Osteoblast (primary cell): Measurements from ENCODE around the gene SWAP70. TPM values are rescaled to one million over a fixed set of nuclear protein-coding genes. Genes with fewer than 3 reads are reported as not detected.

ENCODE experiments used
- DNase-seq: peaks from one replicate; pipeline ENCODE4 v3.0.0; 2011; ENCODE audit warnings: low spot score, mixed read lengths; ENCODE audit not compliant: insufficient read length; ENCODE audit errors: missing footprints
- H2AFZ ChIP-seq: 2 replicates; pipeline ENCODE4 v1.6.0; 2011; ENCODE audit warnings: mild to moderate bottlenecking, low read length
- H3K27ac ChIP-seq: 2 replicates; pipeline ENCODE4 v1.5.1; 2011; ENCODE audit warnings: mild to moderate bottlenecking, low read depth, low read length, moderate library complexity
- H3K27me3 ChIP-seq: 2 replicates; pipeline ENCODE4 v1.6.0; 2012; ENCODE audit warnings: mild to moderate bottlenecking, control low read depth, inconsistent platforms, low read length, moderate library complexity; ENCODE audit not compliant: insufficient read depth
- H3K36me3 ChIP-seq: 2 replicates; pipeline ENCODE4 v1.5.1; 2011; ENCODE audit warnings: mild to moderate bottlenecking, low read length, control low read depth, moderate library complexity; ENCODE audit not compliant: insufficient read depth
- H3K4me1 ChIP-seq: 2 replicates; pipeline ENCODE4 v1.5.1; 2011; ENCODE audit warnings: mild to moderate bottlenecking, low read length, control low read depth, moderate library complexity; ENCODE audit not compliant: insufficient read depth
- H3K4me2 ChIP-seq: 2 replicates; pipeline ENCODE4 v1.6.0; 2011; ENCODE audit warnings: mild to moderate bottlenecking, low read length; ENCODE audit not compliant: insufficient read depth
- H3K4me3 ChIP-seq: fragments of 200-600 bp; sonication (generic); 3 replicates; pipeline ENCODE4 v1.5.1; 2012; ENCODE audit warnings: mild to moderate bottlenecking, low read length, inconsistent platforms; ENCODE audit not compliant: insufficient read depth
- H3K79me2 ChIP-seq: 2 replicates; pipeline ENCODE4 v1.6.0; 2012; ENCODE audit warnings: mild to moderate bottlenecking, low read length, control low read depth, inconsistent platforms; ENCODE audit not compliant: insufficient read depth
- H3K9me3 ChIP-seq: 2 replicates; pipeline ENCODE4 v1.5.1; 2011; ENCODE audit warnings: low read depth, low read length, control low read depth
- H4K20me1 ChIP-seq: 2 replicates; pipeline ENCODE4 v1.6.0; 2012; ENCODE audit warnings: mild to moderate bottlenecking, low read length, control low read depth; ENCODE audit not compliant: insufficient read depth
- CTCF ChIP-seq: IDR thresholded peaks from 2 replicates; pipeline ENCODE4 v1.5.1; 2011; ENCODE audit warnings: mild to moderate bottlenecking, low read depth, low read length, moderate library complexity; ENCODE audit errors: extremely low read depth
- total RNA-seq: library from RNA; depleted of rRNA; stranded (reverse); fragments of >200 nt; gene quantifications from 2 replicates; pipeline ENCODE4 v1.2.3, GENCODE V29; 2012

Gene SWAP70
- total RNA-seq, 1 donor: 62.2 TPM

GRCh38 chr11:9672288-9672916, 8.5 kb downstream of the SWAP70 start:
- Histone ChIP-seq H3K4me2 (no peak overlapping the region), H3K27me3 (no peaks in the 10 kb centered on the region), H3K4me1 (peaks cover 2% of the 10 kb centered on the region), H4K20me1 (peaks cover 22% of the 10 kb centered on the region), H3K79me2 (peaks cover 77% of the 10 kb centered on the region), H3K4me3 (no peak overlapping the region), H3K27ac (no peak overlapping the region), H3K36me3 (peaks cover 3% of the 10 kb centered on the region), H2AFZ (no peak overlapping the region), H3K9me3 (no peaks in the 10 kb centered on the region)
- no peak for DNase-seq
- no peak for TF ChIP-seq CTCF

- TF ChIP-seq CTCF: no peak
- DNase-seq: no peak
Measured at GRCh38 chr11:9672918-9673317, 9.0 kb downstream of the SWAP70 start.

GRCh38 chr11:9675691-9676090, 11.8 kb downstream of the SWAP70 start:
- peaks cover 3% of the 10 kb centered on the region for H3K36me3 ChIP-seq
- peaks cover 75% of the 10 kb centered on the region for H3K79me2 ChIP-seq
- no peaks in the 10 kb centered on the region for H3K27me3 ChIP-seq
- no peak overlapping the region for H3K27ac ChIP-seq
- H3K9me3 ChIP-seq: no peaks in the 10 kb centered on the region
- H3K4me1 ChIP-seq: peaks cover 4% of the 10 kb centered on the region
- H2AFZ ChIP-seq: no peak overlapping the region
- DNase-seq: no peak
- no peak overlapping the region for H3K4me3 ChIP-seq
- H4K20me1 ChIP-seq: peaks cover 25% of the 10 kb centered on the region
- H3K4me2 ChIP-seq: no peak overlapping the region
- TF ChIP-seq CTCF: no peak

More at GRCh38 chr11:9672918-9673317, 9.0 kb downstream of the SWAP70 start:
- no peaks in the 10 kb centered on the region for H3K9me3 ChIP-seq
- no peak overlapping the region for H3K27ac ChIP-seq
- H4K20me1 ChIP-seq: peaks cover 20% of the 10 kb centered on the region
- no peak overlapping the region for H3K4me3 ChIP-seq
- H3K4me1 ChIP-seq: peaks cover 4% of the 10 kb centered on the region
- no peak overlapping the region for H2AFZ ChIP-seq
- H3K36me3 ChIP-seq: peaks cover 3% of the 10 kb centered on the region
- peaks cover 75% of the 10 kb centered on the region for H3K79me2 ChIP-seq
- no peaks in the 10 kb centered on the region for H3K27me3 ChIP-seq
- no peak overlapping the region for H3K4me2 ChIP-seq

- DNase-seq: no peak
- Histone ChIP-seq H2AFZ (no peak overlapping the region), H3K4me2 (no peak overlapping the region), H3K79me2 (peaks cover 88% of the 10 kb centered on the region), H3K27ac (peak overlapping the region; percentile 1), H3K27me3 (no peaks in the 10 kb centered on the region), H3K9me3 (no peaks in the 10 kb centered on the region), H3K4me3 (no peak overlapping the region), H4K20me1 (peaks cover 19% of the 10 kb centered on the region), H3K4me1 (peaks cover 4% of the 10 kb centered on the region), H3K36me3 (peaks cover under 1% of the 10 kb centered on the region)
- TF ChIP-seq CTCF: no peak
Measured at GRCh38 chr11:9677951-9678350, 14.1 kb downstream of the SWAP70 start.
